ENCODE results near the gene SKP2. TPM values are rescaled to one million over a fixed set of nuclear protein-coding genes. Genes with fewer than 3 reads are reported as not detected.
"Not testable (repeated sequence)": the region's sequence is repeated elsewhere in the genome, so short reads cannot be mapped to it uniquely, and the experiment has no call there.

Gene SKP2
- total RNA-seq, 1 donor from 2014 or later, result 34.8 TPM

- Mint-ChIP-seq H3K4me1 (ENCODE audit: low read depth) (no peaks in the 10 kb centered on the region), H3K36me3 (ENCODE audit: low read depth) (peaks cover 23% of the 10 kb centered on the region), H3K9me3 (ENCODE audit: low read depth) (peaks cover 15% of the 10 kb centered on the region), H3K27me3 (ENCODE audit: low read depth) (no peaks in the 10 kb centered on the region), H3K4me3 (ENCODE audit: unreplicated experiment) (no peak overlapping the region), H3K27ac (ENCODE audit: unreplicated experiment) (no peak overlapping the region)
- no peak for DNase-seq (ENCODE audit: low spot score)
- TF ChIP-seq CTCF (IDR thresholded peaks at IDR 0.05), result no peak
These were observed 23.1 kb upstream of the SKP2 start for GRCh38 chr5:36128795-36129194.

DNA sequence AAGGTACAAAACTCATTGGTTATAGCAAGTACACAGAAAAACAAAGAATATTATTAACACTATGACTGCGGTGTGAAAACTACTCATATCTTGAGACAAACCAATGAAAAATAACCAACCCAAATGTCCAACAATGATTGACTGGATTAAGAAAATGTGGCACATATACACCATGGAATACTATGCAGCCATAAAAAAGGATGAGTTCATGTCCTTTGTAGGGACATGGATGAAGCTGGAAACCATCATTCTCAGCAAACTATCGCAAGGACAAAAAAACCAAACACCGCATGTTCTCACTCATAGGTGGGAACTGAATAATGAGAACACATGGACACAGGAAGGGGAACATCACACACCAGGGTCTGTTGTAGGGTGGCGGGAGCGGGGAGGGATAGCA lies 22.2 kb upstream of the SKP2 start:
- not testable (repeated sequence) for H3K4me3 Mint-ChIP-seq (ENCODE audit: unreplicated experiment); H3K27ac Mint-ChIP-seq (ENCODE audit: unreplicated experiment); DNase-seq (ENCODE audit: low spot score); H3K4me1 Mint-ChIP-seq (ENCODE audit: low read depth); H3K27me3 Mint-ChIP-seq (ENCODE audit: low read depth)
- H3K9me3 Mint-ChIP-seq (ENCODE audit: low read depth), result peaks cover 15% of the 10 kb centered on the region
- peaks cover 23% of the 10 kb centered on the region for H3K36me3 Mint-ChIP-seq (ENCODE audit: low read depth)

GRCh38 chr5:36133009-36133408 lies 18.9 kb upstream of the SKP2 start:
- DNase-seq (ENCODE audit: low spot score); H3K27me3 Mint-ChIP-seq (ENCODE audit: low read depth); H3K4me3 Mint-ChIP-seq (ENCODE audit: unreplicated experiment); H3K4me1 Mint-ChIP-seq (ENCODE audit: low read depth); H3K27ac Mint-ChIP-seq (ENCODE audit: unreplicated experiment): not testable (repeated sequence)
- Mint-ChIP-seq H3K36me3 (ENCODE audit: low read depth) (peaks cover 22% of the 10 kb centered on the region), H3K9me3 (ENCODE audit: low read depth) (peaks cover 15% of the 10 kb centered on the region)

- no peaks in the 10 kb centered on the region for H3K27me3 Mint-ChIP-seq (ENCODE audit: low read depth)
These were observed 15.9 kb upstream of the SKP2 start for GRCh38 chr5:36135988-36136387.

GRCh38 chr5:36136581-36136980 lies 15.3 kb upstream of the SKP2 start:
- no peak for TF ChIP-seq CTCF (IDR thresholded peaks at IDR 0.05)
- H3K4me3 Mint-ChIP-seq (ENCODE audit: unreplicated experiment), result no peak overlapping the region
- peaks cover 11% of the 10 kb centered on the region for H3K36me3 Mint-ChIP-seq (ENCODE audit: low read depth)
- DNase-seq (ENCODE audit: low spot score), result no peak
- H3K27me3 Mint-ChIP-seq (ENCODE audit: low read depth), result no peaks in the 10 kb centered on the region
- H3K4me1 Mint-ChIP-seq (ENCODE audit: low read depth), result no peaks in the 10 kb centered on the region
- H3K27ac Mint-ChIP-seq (ENCODE audit: unreplicated experiment), result no peak overlapping the region
- peaks cover 7% of the 10 kb centered on the region for H3K9me3 Mint-ChIP-seq (ENCODE audit: low read depth)

More at GRCh38 chr5:36135988-36136387, 15.9 kb upstream of the SKP2 start:
- H3K4me1 Mint-ChIP-seq (ENCODE audit: low read depth), result no peaks in the 10 kb centered on the region
- no peak overlapping the region for H3K4me3 Mint-ChIP-seq (ENCODE audit: unreplicated experiment)
- no peak for TF ChIP-seq CTCF (IDR thresholded peaks at IDR 0.05)
- peaks cover 13% of the 10 kb centered on the region for H3K36me3 Mint-ChIP-seq (ENCODE audit: low read depth)
- no peak overlapping the region for H3K27ac Mint-ChIP-seq (ENCODE audit: unreplicated experiment)
- peaks cover 8% of the 10 kb centered on the region for H3K9me3 Mint-ChIP-seq (ENCODE audit: low read depth)
- DNase-seq (ENCODE audit: low spot score), result no peak

GRCh38 chr5:36138900-36139683 lies 12.8 kb upstream of the SKP2 start:
- no peaks in the 10 kb centered on the region for H3K9me3 Mint-ChIP-seq (ENCODE audit: low read depth)
- no peak overlapping the region for H3K4me3 Mint-ChIP-seq (ENCODE audit: unreplicated experiment)
- no peaks in the 10 kb centered on the region for H3K4me1 Mint-ChIP-seq (ENCODE audit: low read depth)
- no peak for TF ChIP-seq CTCF (IDR thresholded peaks at IDR 0.05)
- H3K27me3 Mint-ChIP-seq (ENCODE audit: low read depth), result no peaks in the 10 kb centered on the region
- H3K36me3 Mint-ChIP-seq (ENCODE audit: low read depth), result peaks cover 2% of the 10 kb centered on the region
- H3K27ac Mint-ChIP-seq (ENCODE audit: unreplicated experiment), result no peak overlapping the region
- DNase-seq (ENCODE audit: low spot score), result no peak

Data from chondrocyte (in vitro differentiated cells).